HG03521 (cell line): ENCODE measurements around the gene CHAC1.
A peak's percentile ranks its signal among the peaks of the same experiment; 100 is the strongest.

Source experiments
- ATAC-seq: cut with Tn5 transposase; IDR thresholded peaks from one replicate; pipeline ENCODE4 v1.9.1; 2021; ENCODE audit warnings: mild to moderate bottlenecking, moderate library complexity; ENCODE audit not compliant: unreplicated experiment

The CHAC1 gene

DNA sequence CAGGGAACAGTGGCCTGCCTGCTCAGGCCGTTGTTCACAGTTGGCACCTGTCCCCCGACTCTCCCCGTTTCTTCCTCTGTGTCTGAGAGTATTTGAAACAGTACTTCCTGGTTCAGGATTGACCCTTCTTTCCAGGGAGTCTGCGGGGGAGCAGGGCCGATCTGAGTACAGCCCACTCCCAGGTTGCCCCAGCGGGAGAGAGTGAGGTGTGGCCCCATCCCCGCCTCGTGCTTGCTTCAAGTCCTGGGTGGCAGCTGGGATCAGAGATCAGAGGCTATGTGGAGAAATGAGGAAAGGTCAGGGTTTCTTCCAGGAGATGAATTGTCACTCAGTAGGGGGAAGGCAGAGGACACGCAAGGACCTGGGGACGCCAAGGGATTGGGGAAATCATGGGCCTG is 30.7 kb upstream of the CHAC1 start:
- ATAC-seq: no peak

DNA sequence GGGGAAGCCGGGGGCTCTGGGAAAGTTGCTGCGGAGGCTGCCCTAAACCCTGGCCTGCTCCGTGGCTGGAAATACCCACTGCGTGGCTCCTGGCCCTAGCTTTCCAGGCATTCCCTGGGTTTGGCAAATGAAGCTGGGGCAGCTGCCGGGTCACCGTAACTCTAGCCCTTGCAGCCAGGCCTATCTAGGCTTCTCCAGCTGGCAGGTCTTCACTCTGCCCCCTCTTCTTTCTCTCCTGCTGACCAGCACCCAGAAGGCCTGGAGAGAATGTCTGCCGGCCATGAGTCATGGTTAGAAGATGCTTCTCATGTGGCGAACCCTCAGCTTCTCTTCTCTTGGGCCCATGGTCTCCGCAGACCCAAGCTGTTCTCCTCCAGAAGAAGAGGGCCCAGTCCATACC is 29.7 kb upstream of the CHAC1 start:
- ATAC-seq: no peak

DNA sequence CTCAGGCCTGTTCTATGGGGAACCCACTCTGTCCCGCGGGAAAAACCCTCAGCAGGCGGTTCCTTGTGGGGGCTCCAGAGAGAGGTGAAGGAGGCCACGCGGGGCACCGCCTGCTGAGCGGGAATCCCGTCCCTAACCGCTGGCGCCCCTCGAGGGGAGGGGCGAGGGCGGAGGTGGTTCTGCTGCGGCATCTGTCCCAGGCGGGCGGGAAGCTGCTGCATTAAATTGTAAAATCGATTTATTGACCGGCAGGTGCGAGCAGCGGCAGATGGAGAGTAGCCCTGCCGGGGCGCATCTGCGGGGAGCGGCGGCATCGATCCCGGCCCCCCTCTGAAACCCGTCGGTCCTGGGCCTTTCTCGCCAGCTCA is 27.8 kb upstream of the CHAC1 start:
- no peak for ATAC-seq

DNA sequence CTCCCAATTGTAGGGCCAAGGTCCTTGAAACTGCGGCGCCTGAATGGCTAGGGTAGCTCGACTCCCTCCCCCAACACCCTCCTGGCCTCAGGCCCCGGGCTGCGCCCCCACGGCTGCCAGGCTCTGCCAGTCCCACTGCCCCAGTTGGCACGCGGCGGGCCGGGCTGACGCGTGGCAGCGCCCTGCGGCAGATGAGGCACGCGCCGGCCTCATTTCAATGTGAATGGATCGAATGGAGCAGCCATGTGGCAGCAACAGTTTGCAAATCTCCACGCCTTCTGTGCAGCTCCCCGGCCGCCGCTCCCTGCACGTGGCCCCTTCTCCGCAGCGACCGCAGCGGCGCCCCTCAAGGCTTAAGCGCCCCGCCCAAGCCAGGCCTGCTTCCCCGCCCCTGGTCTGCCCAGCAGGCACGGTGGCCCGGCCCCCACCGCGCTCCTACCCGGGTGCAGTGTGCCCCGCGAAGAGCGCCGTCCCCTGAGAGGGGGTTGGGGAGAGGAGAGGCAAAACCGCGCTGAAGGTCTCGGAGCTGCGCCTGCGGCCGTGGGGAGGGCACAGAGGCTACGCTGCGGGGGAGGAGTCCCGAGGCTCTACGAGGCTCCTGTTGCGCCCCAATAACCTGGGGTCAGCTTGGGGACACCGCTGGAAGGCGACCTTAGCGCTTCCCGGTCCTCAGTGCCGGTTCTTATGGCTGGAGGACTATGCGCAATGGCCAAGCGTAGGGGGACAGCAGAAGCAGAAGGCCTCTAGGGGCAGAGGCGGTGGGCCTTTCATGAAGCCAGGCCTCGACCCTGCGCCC is 27.2 kb upstream of the CHAC1 start:
- no peak for ATAC-seq

DNA sequence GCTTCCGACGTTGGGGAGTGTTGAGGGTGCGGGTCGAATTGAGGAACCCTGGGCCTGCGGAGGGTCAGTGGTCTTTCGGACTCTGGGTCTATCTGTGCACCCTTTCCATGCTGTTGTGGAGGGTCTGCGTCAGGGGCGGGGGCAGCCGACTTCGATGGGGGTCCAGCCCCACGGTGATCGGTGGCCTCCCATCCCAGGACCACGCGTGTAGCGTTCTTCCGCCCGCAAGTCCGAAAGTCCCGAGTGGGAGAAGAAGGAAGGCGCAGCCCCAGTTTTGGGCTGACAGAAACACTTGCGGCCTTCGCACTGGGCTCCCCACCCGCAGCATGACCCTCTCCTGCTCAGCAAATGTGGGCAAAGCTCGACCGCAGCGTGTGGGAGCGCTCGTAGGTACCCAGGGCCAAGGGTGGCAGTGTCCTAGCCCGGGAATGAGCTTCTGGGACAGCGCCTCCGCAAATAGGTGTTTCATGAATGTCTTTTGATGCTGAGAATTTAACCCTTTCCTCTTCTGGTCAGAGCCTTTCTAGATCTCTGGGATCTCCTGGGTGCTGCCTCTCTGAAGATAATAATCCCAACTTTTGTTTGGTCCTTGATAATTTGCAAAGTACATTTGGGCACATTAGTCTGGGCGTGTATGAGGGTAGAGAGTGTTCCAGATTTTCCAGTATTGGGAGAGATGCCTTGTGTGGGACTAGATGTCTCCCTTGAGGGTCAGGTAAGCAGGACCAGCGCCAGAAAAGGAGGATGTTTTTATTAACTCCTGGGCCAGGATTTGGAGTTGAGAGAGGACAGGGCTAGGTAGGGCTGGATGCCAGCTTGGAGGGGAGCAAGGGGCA is 26.4 kb upstream of the CHAC1 start:
- no peak for ATAC-seq

DNA sequence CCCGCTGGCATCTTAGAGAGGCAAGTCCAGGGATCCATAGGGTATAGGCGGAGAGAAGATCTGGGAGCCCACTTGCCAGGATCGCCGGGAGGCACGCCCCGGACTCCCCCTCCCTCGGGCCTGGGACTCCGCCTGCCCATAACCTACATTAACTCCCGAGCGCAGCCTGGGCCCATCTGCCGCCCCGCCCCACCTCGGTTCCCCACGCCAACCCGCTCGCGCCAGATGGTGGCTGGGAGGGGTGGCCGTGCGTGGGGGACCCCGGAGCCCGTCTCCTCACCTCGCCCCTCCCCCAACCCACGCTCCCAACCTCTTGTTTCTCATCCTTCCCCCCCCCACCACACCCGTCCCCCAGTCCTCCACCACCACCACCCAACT is 25.8 kb upstream of the CHAC1 start:
- no peak for ATAC-seq

DNA sequence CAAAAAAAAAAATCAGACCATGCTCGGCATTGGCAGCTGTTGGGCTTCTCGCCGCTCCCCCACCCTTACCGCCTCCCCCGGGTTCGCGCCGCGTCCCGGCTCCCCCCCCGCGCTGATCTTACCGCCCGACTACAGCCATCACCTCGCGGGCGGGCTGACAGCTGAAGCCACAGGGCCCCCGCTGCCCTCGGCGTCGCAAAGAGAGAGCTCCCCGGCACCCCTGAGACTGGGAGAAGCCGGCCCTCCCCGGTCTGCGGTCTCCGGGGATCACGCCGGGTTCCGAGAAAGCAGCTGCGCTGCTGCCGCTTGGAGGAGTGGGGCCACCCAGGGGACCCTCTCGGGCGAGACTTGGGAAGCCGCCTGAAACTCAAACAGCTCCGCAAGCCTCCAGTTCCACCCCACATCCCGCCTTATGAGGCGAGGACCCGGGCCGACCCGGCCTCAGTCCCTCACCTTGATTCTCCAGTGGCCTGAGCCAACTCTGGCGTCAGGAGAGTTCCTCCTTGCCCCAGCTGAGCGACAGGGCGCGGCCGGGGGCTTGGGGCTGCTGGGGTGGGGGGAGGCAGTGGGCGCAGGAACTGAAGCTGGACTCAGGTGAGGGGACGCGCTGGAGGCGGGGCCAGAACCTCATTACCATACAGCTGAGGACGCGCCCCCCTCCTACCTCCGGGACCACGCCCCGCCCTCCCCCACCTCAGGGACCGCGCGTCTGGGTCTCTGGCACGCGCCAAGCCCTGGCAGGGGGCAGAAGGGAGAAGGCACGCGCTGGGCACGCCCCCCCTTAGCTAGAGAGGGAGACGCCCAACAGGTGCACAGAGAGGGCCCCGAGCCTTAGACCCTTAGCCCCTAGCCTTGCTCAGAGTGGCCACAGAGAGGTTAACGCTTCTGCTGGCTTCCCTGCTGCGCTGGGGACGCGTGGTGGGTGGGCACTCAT is 25.1 kb upstream of the CHAC1 start:
- no peak for ATAC-seq

DNA sequence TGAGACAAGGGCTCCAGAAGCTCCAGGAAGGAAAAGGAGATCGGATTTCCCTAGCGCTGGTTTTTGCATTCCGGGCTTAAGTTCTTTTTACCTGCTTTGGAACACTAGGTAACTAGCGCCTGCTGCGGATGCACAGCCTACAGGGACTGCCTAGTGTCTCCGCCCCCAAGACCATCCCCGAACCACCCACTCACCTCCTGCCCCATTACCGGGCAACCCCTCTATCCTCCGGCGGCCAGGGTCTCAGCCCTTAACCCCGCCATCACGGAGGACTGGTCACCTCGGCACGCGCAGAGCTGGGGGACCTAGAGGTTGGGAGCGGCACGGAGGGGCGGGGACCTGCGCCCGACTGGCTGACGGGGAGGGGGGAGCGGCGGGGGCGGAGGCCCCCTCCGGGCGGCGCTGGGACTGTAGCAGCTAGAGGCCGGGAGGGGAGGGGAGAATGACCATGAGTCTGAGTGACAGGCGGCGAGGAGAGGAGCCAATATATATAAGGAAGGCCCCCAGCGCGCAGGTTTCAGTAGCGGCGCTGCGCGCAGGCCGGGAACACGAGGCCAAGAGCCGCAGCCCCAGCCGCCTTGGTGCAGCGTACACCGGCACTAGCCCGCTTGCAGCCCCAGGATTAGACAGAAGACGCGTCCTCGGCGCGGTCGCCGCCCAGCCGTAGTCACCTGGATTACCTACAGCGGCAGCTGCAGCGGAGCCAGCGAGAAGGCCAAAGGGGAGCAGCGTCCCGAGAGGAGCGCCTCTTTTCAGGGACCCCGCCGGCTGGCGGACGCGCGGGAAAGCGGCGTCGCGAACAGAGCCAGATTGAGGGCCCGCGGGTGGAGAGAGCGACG is 24.2 kb upstream of the CHAC1 start, which contains the start of gene DLL4:
Gene DLL4, plus strand, starts transcription at position 520 of the 839 bp plus-strand sequence. CDS start 329 bp downstream, outside the sequence.
- ATAC-seq: no peak

DNA sequence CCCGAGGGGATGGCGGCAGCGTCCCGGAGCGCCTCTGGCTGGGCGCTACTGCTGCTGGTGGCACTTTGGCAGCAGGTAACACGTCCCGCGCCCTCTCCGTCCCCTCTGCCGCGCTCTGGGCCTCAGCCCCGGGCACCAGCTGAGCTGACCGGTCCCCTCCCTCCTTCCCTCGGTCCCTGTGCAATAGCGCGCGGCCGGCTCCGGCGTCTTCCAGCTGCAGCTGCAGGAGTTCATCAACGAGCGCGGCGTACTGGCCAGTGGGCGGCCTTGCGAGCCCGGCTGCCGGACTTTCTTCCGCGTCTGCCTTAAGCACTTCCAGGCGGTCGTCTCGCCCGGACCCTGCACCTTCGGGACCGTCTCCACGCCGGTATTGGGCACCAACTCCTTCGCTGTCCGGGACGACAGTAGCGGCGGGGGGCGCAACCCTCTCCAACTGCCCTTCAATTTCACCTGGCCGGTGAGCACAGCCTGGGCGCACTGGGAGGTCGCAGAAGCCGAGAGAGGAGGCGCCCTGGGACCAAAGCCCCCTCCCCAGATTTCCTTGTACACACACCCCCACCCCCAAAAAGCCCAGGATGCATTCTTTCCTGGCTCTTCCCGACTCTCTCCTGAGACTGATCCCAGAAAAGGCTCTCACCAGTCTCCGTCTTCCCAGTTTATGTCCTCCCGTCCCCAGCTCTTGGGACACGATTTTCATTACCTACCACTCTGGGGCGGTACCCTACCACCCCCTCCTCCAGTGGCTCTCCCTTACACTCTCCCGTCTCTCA is 23.4 kb upstream of the CHAC1 start:
- no peak for ATAC-seq

DNA sequence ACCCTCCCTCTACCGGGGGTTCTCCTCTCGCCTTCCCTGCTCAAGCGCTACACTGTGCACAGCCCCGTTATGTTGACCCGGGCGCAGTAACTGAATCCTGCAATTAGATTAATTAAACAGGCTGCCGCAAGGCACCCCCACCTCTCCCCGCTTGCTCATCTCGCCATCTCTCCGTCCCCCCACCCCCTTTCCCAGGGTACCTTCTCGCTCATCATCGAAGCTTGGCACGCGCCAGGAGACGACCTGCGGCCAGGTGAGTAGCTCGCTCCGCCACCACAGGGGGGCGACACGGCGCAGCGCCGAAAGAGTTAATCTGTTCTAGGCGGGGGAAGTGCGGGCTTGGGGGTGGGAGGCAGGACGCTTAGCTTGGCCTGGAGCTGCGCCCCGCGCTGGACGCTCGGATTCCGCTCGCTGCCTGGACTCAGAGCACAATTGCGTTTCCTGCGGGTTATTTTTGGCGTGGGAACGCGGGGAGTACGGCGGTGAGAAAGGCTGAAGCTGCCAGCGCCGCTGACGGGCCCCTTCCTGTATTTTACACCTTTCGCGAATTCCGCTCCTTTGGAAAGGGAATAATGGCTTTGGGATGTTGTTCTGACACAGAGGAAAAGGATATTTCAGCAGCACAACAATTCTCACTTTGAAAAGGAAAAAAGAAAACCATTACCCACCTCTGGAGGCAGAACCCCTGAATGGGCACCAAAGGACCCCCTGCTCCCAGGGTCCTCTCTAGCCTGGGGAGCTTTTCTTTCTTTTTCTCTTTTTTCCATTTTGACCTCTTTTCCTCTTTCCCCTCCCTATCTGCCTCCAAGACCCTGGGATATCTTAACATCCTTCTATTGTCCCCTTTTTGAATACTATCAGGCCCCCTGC is 22.6 kb upstream of the CHAC1 start:
- ATAC-seq: peak; percentile 37

DNA sequence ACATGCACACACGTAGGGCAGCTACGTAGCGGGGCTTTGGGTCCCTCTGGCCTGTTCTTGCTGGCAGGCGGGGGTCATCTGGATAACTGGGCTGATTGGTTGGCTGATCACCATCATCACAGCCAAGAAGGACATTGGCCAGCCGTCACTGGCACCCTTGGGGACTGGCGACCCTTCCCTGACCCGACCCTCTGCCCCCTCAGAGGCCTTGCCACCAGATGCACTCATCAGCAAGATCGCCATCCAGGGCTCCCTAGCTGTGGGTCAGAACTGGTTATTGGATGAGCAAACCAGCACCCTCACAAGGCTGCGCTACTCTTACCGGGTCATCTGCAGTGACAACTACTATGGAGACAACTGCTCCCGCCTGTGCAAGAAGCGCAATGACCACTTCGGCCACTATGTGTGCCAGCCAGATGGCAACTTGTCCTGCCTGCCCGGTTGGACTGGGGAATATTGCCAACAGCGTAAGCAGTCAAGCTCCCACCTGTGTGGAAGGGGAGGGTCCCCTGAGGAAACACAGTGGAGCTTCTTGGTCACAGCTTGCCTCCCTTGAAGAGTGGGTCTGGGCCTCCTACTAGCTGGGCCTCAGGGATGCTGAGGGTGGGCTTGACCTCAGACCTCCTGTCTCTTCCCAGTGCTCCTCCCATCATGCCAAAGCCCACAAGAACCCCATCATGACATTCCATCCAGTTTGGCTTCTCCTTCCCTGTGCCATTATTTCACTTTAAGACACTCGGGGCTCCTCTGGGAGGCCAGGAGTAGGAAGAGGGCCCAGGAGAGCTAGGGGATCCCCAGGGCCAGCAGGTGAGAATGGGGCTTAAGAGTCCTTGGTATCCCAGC is 21.8 kb upstream of the CHAC1 start:
- ATAC-seq: no peak

DNA sequence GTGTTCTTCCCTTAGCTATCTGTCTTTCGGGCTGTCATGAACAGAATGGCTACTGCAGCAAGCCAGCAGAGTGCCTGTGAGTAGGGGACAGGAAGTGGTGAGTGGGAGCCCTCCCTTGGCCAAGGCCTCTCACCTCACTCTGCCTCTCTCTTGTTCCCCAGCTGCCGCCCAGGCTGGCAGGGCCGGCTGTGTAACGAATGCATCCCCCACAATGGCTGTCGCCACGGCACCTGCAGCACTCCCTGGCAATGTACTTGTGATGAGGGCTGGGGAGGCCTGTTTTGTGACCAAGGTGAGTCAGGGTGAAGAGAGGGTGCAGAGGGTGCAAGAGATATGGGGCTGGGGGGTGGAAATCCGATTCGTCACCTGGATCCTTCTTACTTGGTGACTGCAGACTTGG is 21.1 kb upstream of the CHAC1 start:
- ATAC-seq: no peak

DNA sequence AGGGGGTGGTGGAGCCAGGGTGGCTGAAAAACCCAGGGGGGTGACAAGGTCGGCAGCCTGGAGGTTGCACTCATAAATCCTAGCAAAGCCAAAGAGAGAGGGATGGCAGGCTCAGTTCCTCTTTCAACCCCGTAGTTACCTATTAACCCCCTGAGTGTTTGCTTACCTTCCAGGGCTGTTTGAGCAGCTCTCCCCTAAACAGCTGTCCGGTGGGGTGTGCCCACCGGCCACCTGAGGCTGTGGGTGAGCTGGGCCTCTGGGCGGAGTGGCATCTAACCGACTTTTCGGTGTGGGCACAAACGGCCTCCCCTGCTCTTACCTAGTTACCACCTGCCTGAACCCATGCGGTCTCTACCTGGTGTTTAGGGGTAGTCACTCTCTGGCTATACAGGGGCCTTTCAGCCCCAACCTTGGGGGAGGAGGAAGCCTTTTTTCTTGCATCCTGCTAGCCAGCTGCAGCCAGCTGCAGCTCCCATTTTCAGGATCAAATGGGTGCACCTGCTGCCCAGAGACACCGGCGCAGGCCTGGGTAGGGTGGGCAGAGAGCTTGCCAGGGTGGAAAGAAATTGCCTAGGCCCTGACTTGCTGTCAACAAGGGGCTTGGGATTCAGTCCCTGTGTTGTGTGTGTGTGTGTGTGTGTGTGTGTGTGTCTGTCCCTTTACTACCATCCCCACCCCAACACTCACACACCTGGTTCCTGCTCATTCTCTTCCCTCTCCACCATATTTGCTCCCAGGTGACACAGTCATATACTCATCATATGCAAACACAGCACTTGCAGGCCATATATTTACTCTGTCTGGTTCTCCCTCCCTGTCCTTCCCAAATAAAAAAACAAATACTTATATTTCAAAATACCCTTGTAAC is 20.4 kb upstream of the CHAC1 start:
- ATAC-seq: no peak

DNA sequence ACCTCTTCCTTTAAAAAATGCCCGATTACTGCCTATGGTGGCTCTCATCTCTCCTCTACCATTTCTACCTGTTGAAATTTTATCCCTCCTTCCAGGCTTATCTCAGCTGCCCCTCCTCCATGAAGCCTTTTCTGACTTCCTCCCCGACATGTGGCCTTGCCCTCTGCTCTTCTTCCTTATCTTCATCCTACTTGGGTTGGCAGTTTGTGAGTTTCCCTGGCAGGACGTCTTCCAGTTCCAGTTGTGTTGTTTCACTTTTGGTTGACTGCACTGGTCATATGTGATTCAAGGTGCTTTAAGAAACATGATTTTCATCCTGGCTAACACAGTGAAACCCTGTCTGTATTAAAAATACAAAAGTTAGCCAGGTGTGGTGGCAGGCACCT is 19.8 kb upstream of the CHAC1 start:
- ATAC-seq: no peak

DNA sequence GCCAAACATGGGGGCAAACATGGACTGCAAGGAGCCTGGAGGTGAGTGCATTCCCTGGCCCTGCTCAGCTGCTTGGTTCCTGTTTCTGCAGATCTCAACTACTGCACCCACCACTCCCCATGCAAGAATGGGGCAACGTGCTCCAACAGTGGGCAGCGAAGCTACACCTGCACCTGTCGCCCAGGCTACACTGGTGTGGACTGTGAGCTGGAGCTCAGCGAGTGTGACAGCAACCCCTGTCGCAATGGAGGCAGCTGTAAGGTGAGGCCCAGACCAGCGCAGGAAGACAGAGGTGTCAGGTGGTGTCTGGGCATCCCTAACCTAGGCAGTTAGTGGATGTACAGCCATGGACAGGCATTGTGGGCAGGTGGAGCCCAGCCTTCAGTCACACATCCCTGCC is 18.8 kb upstream of the CHAC1 start:
- no peak for ATAC-seq

DNA sequence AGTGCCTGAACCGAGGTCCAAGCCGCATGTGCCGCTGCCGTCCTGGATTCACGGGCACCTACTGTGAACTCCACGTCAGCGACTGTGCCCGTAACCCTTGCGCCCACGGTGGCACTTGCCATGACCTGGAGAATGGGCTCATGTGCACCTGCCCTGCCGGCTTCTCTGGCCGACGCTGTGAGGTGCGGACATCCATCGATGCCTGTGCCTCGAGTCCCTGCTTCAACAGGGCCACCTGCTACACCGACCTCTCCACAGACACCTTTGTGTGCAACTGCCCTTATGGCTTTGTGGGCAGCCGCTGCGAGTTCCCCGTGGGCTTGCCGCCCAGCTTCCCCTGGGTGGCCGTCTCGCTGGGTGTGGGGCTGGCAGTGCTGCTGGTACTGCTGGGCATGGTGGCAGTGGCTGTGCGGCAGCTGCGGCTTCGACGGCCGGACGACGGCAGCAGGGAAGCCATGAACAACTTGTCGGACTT is 17.0 kb upstream of the CHAC1 start:
- ATAC-seq: no peak
